ENCODE data around the gene GATC. TPM values are rescaled to one million over a fixed set of nuclear protein-coding genes. Genes with fewer than 3 reads are reported as not detected.
A peak's percentile ranks its signal among the peaks of the same experiment; 100 is the strongest.

GATC gene
- polyA plus RNA-seq, 1 donor (not counting 4 experiments of a cell fraction or from before 2014, with no cell fraction given) = 22.4 TPM

- Histone ChIP-seq H2AFZ (ENCODE audit: control insufficient read depth, low read length) (no peak overlapping the region), H3K79me2 (ENCODE audit: control insufficient read depth, insufficient read depth, low read length) (peaks cover 36% of the 10 kb centered on the region), H3K36me3 (ENCODE audit: control insufficient read depth in 2 of 2, extremely low read depth in 1 of 2, insufficient read depth in 2 of 2, low read length in 2 of 2) (peaks cover 0 to 16% of the 10 kb centered on the region in 2 experiments), H3K27me3 (ENCODE audit: control insufficient read depth, extremely low read depth, insufficient read depth, low read length) (no peaks in the 10 kb centered on the region), H3K27ac (ENCODE audit: control insufficient read depth, insufficient read depth, low read length) (peak overlapping the region; percentile 47), H3K4me1 (ENCODE audit: control insufficient read depth, extremely low read depth, insufficient read depth, low read length) (peaks cover 12% of the 10 kb centered on the region), H3K4me2 (ENCODE audit: control insufficient read depth, extremely low read depth, insufficient read depth, low read depth, low read length) (peak overlapping the region; percentile 96), H3K9me1 (ENCODE audit: control insufficient read depth, extremely low read depth, insufficient read depth, low read length) (no peaks in the 10 kb centered on the region), H3K9ac (ENCODE audit: control insufficient read depth, extremely low read depth, insufficient read depth, low read length) (peak overlapping the region; percentile 85), H3K4me3 (ENCODE audit: control insufficient read depth in 2 of 3, extremely low read depth in 1 of 3, insufficient read depth in 2 of 3, low read depth in 1 of 3, low read length in 3 of 3) (peak overlapping the region; percentile 86 to 99 (median 97)), H3K9me3 (ENCODE audit: control insufficient read depth, low read depth, low read length) (no peaks in the 10 kb centered on the region), H4K20me1 (ENCODE audit: control insufficient read depth, extremely low read depth, insufficient read depth, low read length) (peaks cover 19% of the 10 kb centered on the region)
- TF ChIP-seq EZH2 (IDR thresholded peaks at IDR 0.05; ENCODE audit: low read length) (no peak), CTCF (optimal IDR thresholded peaks at IDR 0.05 in 1 of 3, IDR thresholded peaks at IDR 0.05 in 1 of 3, conservative IDR thresholded peaks at IDR 0.05 in 1 of 3; ENCODE audit: extremely low read depth in 1 of 3, insufficient read depth in 2 of 3, low read length in 3 of 3) (peak in 1 of 3 experiments; percentile 42)
- FAIRE-seq = no peak
- dilution Hi-C loops (cut with MboI; ENCODE audit: extremely low pct_ligation_motif_present, low sequenced_read_pairs) = no loop called here
- DNase-seq (ENCODE audit: low read depth, low spot score) = no peak
Measured at GRCh38 chr12:120496413-120497340, 50.4 kb downstream of the GATC start.

GRCh38 chr12:120497524-120498150 lies 51.4 kb downstream of the GATC start:
- Histone ChIP-seq H3K36me3 (ENCODE audit: control insufficient read depth in 2 of 2, extremely low read depth in 1 of 2, insufficient read depth in 2 of 2, low read length in 2 of 2) (peaks cover 0 to 16% of the 10 kb centered on the region in 2 experiments), H3K27ac (ENCODE audit: control insufficient read depth, insufficient read depth, low read length) (no peak overlapping the region), H3K4me3 (ENCODE audit: control insufficient read depth in 2 of 3, extremely low read depth in 1 of 3, insufficient read depth in 2 of 3, low read depth in 1 of 3, low read length in 3 of 3) (peak overlapping the region; percentile 86 to 99 (median 97)), H2AFZ (ENCODE audit: control insufficient read depth, low read length) (no peak overlapping the region), H3K27me3 (ENCODE audit: control insufficient read depth, extremely low read depth, insufficient read depth, low read length) (no peaks in the 10 kb centered on the region), H3K9me1 (ENCODE audit: control insufficient read depth, extremely low read depth, insufficient read depth, low read length) (no peaks in the 10 kb centered on the region), H3K4me1 (ENCODE audit: control insufficient read depth, extremely low read depth, insufficient read depth, low read length) (peaks cover 12% of the 10 kb centered on the region), H3K9me3 (ENCODE audit: control insufficient read depth, low read depth, low read length) (no peaks in the 10 kb centered on the region), H4K20me1 (ENCODE audit: control insufficient read depth, extremely low read depth, insufficient read depth, low read length) (peaks cover 19% of the 10 kb centered on the region), H3K9ac (ENCODE audit: control insufficient read depth, extremely low read depth, insufficient read depth, low read length) (peak overlapping the region; percentile 85), H3K4me2 (ENCODE audit: control insufficient read depth, extremely low read depth, insufficient read depth, low read depth, low read length) (peak overlapping the region; percentile 96), H3K79me2 (ENCODE audit: control insufficient read depth, insufficient read depth, low read length) (peaks cover 36% of the 10 kb centered on the region)
- dilution Hi-C loops (cut with MboI; ENCODE audit: extremely low pct_ligation_motif_present, low sequenced_read_pairs) = no loop called here
- DNase-seq (ENCODE audit: low read depth, low spot score) (no peak), FAIRE-seq (no peak)
- no peak for TF ChIP-seq EZH2 (IDR thresholded peaks at IDR 0.05; ENCODE audit: low read length)
- TF ChIP-seq CTCF (optimal IDR thresholded peaks at IDR 0.05 in 1 of 3, IDR thresholded peaks at IDR 0.05 in 1 of 3, conservative IDR thresholded peaks at IDR 0.05 in 1 of 3; ENCODE audit: extremely low read depth in 1 of 3, insufficient read depth in 2 of 3, low read length in 3 of 3) = no peak

Measured in keratinocyte (primary cell).